ENCODE results near the gene OCA2. TPM values are rescaled to one million over a fixed set of nuclear protein-coding genes. Genes with fewer than 3 reads are reported as not detected.

Gene OCA2
- total and polyA plus RNA-seq, 2 of the 4 experiments (the other 2 are of a cell fraction), result under 0.01 to 0.03 TPM

DNA sequence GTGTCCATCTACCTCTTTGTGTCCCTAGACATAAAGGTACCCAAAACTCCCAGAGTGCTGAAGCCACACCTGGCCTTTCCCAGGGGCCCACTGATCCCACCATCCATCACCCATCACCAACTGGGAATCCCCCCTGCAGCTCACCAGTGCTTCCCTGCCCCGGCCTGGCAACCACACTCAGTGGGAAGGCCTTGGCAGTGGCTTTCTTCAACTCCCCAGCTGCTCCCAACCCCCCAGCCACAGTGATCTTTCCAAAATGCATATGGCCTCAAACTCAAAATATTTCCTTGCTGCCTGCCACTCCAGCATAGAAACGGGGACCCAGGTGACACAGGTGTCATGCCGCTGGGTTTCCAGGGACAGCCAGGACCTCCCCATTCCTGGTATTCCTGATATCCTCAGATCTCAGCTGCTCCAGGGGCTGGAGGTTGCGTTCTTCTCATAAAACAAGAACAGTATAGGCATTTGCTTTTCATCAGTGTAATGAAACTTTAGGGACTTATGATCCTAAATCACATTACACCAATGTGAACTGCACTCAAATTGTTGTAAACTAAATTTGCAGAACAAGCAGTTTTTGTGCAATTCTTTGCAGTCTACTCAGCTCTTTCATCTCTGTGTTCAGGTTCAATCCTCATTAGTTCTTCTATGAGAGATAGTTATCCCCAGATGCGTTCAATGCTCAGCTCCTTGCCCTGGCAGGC, 1.3 kb downstream of the OCA2 start:
- Histone ChIP-seq H4K8ac (ENCODE audit: low read depth in 2 of 2, low read length in 2 of 2) (no peak overlapping the region), H2BK120ac (ENCODE audit: low read depth, low read length) (no peak overlapping the region), H3K23ac (ENCODE audit: low read depth, low read length) (no peak overlapping the region), H3K14ac (replicated peaks; ENCODE audit: low read depth, low read length) (no peak overlapping the region), H3K9ac (ENCODE audit: low read depth, low read length) (no peak overlapping the region), H2AFZ (replicated peaks; ENCODE audit: low read length, poor library complexity) (no peak overlapping the region), H3K4me2 (ENCODE audit: low read depth, low read length) (no peak overlapping the region), H3K18ac (ENCODE audit: low read depth, low read length) (no peak overlapping the region), H2BK20ac (ENCODE audit: low read depth, low read length) (no peak overlapping the region), H3K27ac (ENCODE audit: insufficient read depth, low read length) (no peak overlapping the region), H2BK5ac (ENCODE audit: low read depth, low read length, poor library complexity, severe bottlenecking) (no peak overlapping the region), H3K4ac (ENCODE audit: low read depth, low read length) (no peak overlapping the region), H3K4me1 (ENCODE audit: control insufficient read depth, insufficient read depth, low read length) (peaks cover 2% of the 10 kb centered on the region; the same call in 1 of the 2 replicates), H4K91ac (ENCODE audit: insufficient read depth, low read depth, low read length) (no peak overlapping the region), H3K56ac (ENCODE audit: extremely low read depth, insufficient read depth, low read length) (no peak overlapping the region), H3K27me3 (ENCODE audit: control insufficient read depth, insufficient read depth, low read length) (peaks cover 62% of the 10 kb centered on the region), H3K9me3 (ENCODE audit: control insufficient read depth, insufficient read depth, low read length) (no peaks in the 10 kb centered on the region), H2AK9ac (replicated peaks; ENCODE audit: low read depth, low read length, poor library complexity) (no peak overlapping the region), H4K20me1 (ENCODE audit: insufficient read depth, low read length) (no peaks in the 10 kb centered on the region), H3K79me1 (ENCODE audit: low read depth in 1 of 2, low read length in 2 of 2) (no peaks in the 10 kb centered on the region), H2BK15ac (ENCODE audit: low read depth, low read length) (no peak overlapping the region), H3K4me3 (ENCODE audit: insufficient read depth, low read depth, low read length) (no peak overlapping the region), H3K9me1 (ENCODE audit: insufficient read depth, low read length) (no peaks in the 10 kb centered on the region), H3K36me3 (ENCODE audit: control insufficient read depth, insufficient read depth, low read length) (no peaks in the 10 kb centered on the region), H2AK5ac (ENCODE audit: low read depth, low read length) (no peak overlapping the region), H4K5ac (ENCODE audit: low read depth, low read length) (no peak overlapping the region)
- DNase-seq (no peak), ATAC-seq (ENCODE audit: low read depth) (no peak)
- no TSS peak for BruUV-seq (replicated peaks)
- in situ Hi-C loops (cut with MboI; ENCODE audit: low sequenced_read_pairs), result no loop called here
- dilution Hi-C loops (cut with HindIII; ENCODE audit: low sequenced_read_pairs, unreplicated experiment), result no loop called here
- POLR2A ChIA-PET (ENCODE audit: unreplicated experiment), result no interaction called here
- 60% methylated on average over 1 of the region's 5 CpGs; no CpG with 5 or more reads in 1 of the 2 experiments for WGBS, 2 experiments (ENCODE audit: extremely low coverage in 2 of 2, insufficient read length in 1 of 2)
- CTCF ChIA-PET, result interaction anchor here (1.0 to 1.7 kb wide), 3 partner anchors 10 to 28 kb away, joined by 3 to 6 read pairs (median 4); no protein-coding TSS in a partner anchor
- TF ChIP-seq RAD21 (IDR thresholded peaks at IDR 0.05; ENCODE audit: low read length) (no peak), MAFK (IDR thresholded peaks at IDR 0.05; ENCODE audit: low read depth, low read length) (peak; percentile 73)
- intact Hi-C loops (cut with micrococcal nuclease), result no loop called here

Measured in IMR-90 (cell line).